Measurements from ENCODE around the gene ZFAND2A.

DNA sequence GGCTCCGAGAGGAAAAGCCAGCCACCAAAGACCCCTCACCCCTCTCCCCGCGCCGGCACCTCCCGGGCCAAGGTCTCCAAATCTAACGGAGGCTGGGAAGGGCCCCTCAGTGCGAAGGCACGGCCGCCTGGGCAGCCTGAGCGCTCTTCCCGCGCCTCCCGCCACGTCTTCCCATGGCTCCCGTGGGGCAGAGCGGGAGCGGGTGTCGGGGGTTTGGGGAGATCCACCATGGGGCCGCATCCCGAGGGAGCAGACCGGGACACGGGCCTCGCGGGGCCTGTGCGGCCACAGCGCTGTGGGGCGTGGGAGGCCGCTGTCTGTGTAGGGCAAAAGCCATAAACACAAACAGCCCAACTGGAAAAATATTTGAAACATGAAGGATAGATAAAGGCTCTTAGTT lies 49.6 kb downstream of the ZFAND2A start:
- TF ChIP-seq FOXK2 (IDR thresholded peaks at IDR 0.05), result no peak
- TF ChIP-seq BHLHE40 (IDR thresholded peaks at IDR 0.05; ENCODE audit: borderline replicate concordance), result no peak
- no peak for TF ChIP-seq FOXA1 (IDR thresholded peaks at IDR 0.05)
- TF ChIP-seq ZNF384 (IDR thresholded peaks at IDR 0.05), result no peak
- TF ChIP-seq SP1 (IDR thresholded peaks at IDR 0.05), result no peak
- no peak for TF ChIP-seq TARDBP (IDR thresholded peaks at IDR 0.05)
- TF ChIP-seq, protein P1, sequence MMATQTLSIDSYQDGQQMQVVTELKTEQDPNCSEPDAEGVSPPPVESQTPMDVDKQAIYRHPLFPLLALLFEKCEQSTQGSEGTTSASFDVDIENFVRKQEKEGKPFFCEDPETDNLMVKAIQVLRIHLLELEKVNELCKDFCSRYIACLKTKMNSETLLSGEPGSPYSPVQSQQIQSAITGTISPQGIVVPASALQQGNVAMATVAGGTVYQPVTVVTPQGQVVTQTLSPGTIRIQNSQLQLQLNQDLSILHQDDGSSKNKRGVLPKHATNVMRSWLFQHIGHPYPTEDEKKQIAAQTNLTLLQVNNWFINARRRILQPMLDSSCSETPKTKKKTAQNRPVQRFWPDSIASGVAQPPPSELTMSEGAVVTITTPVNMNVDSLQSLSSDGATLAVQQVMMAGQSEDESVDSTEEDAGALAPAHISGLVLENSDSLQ (IDR thresholded peaks at IDR 0.05), result no peak
- no peak for TF ChIP-seq ELF4 (IDR thresholded peaks at IDR 0.05)
- TF ChIP-seq SUZ12 (IDR thresholded peaks at IDR 0.05), result no peak
- no peak for TF ChIP-seq ARNT (IDR thresholded peaks at IDR 0.05)
- TF ChIP-seq FOXM1 (IDR thresholded peaks at IDR 0.05; ENCODE audit: borderline replicate concordance), result no peak
- no peak for TF ChIP-seq L3MBTL2 (conservative IDR thresholded peaks at IDR 0.05)
- no peak for TF ChIP-seq LEF1 (IDR thresholded peaks at IDR 0.05; ENCODE audit: borderline replicate concordance)
- no peak for TF ChIP-seq NFRKB (IDR thresholded peaks at IDR 0.05)

Measured in HEK293T (cell line).